ENCODE data around the gene FHOD1.

Gene FHOD1

DNA sequence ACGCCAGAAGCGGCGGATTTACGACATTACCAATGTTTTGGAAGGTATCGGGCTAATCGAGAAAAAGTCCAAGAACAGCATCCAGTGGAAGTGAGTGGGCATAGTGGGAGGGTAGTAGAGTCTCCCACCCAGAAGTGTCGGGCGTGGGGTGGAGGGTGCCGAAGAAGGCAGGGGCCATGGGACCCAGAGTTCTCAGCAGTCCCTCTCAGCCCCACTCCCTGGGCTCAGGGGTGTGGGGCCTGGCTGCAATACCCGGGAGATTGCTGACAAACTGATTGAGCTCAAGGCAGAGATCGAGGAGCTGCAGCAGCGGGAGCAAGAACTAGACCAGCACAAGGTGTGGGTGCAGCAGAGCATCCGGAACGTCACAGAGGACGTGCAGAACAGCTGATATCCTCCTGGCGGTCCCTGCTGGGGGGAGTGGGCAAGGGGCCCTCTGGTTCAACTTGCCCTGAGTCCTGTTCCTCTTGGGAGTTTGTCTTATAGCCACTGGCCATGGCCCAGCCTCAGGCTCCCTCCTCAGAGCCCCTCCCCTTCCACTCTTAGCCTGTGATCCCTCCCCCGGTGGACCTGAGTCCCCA is 54.4 kb downstream of the FHOD1 start:
- TF ChIP-seq WT1 (tag by site-specific recombination; IDR thresholded peaks at IDR 0.05) (no peak), ZBTB17 (tag by site-specific recombination; IDR thresholded peaks at IDR 0.05) (peak; percentile 82), ZNF600 (tag by site-specific recombination; IDR thresholded peaks at IDR 0.05) (0 out of 2 replicates have a peak, but pooled peaks have one; percentile 28), KLF1 (tag by site-specific recombination; IDR thresholded peaks at IDR 0.05) (no peak)
- H3K27ac ChIP-seq (ENCODE audit: extremely low read depth, low read depth, low read length): peak overlapping the region; percentile 61
- peak overlapping the region; percentile 81 for H3K4me3 ChIP-seq (ENCODE audit: low read depth, low read length)
- CTCF ChIA-PET: interaction anchor here (0.7 to 1.6 kb wide), 4 partner anchors 30 to 215 kb away, joined by 3 to 6 read pairs (median 4); no protein-coding TSS in a partner anchor
- POLR2A ChIA-PET: interaction anchor here (0.8 to 1.7 kb wide), 6 partner anchors 8 to 174 kb away, joined by 3 to 6 read pairs (median 4); partner anchors contain the start of genes MATCAP1 and TMEM208
- no peaks in the 10 kb centered on the region for H3K9me3 ChIP-seq (ENCODE audit: control insufficient read depth, insufficient read depth, low read depth, low read length)
- H3K4me1 ChIP-seq (ENCODE audit: control insufficient read depth, insufficient read depth, low read length): peaks cover 7% of the 10 kb centered on the region
- H3K36me3 ChIP-seq (ENCODE audit: control insufficient read depth in 2 of 2, insufficient read depth in 1 of 2, low read length in 2 of 2): peaks cover 7 to 51% of the 10 kb centered on the region in 2 experiments; a peak in 2 of 3 replicates

- Histone ChIP-seq H3K9me3 (ENCODE audit: control insufficient read depth, insufficient read depth, low read depth, low read length) (no peaks in the 10 kb centered on the region), H3K4me3 (ENCODE audit: low read depth, low read length) (peak within 1 kb of the TSS; percentile 81), H3K36me3 (ENCODE audit: control insufficient read depth in 2 of 2, insufficient read depth in 1 of 2, low read length in 2 of 2) (peaks cover 7 to 44% of the 10 kb centered on the region in 2 experiments; a peak in 2 of 3 replicates), H3K4me1 (ENCODE audit: control insufficient read depth, insufficient read depth, low read length) (peaks cover 7% of the 10 kb centered on the region), H3K27ac (ENCODE audit: extremely low read depth, low read depth, low read length) (peak within 1 kb of the TSS; percentile 61)
- CTCF ChIA-PET: interaction anchor here (0.7 to 1.6 kb wide), 4 partner anchors 29 to 214 kb away, joined by 3 to 6 read pairs (median 4); no protein-coding TSS in a partner anchor
- POLR2A ChIA-PET: interaction anchor here (0.8 to 1.7 kb wide), 6 partner anchors 9 to 173 kb away, joined by 3 to 6 read pairs (median 4); partner anchors contain the start of genes MATCAP1 and TMEM208
- 0 out of 2 replicates have a peak, but pooled peaks have one; percentile 23 for TF ChIP-seq ZBTB8A (tag by site-specific recombination; IDR thresholded peaks at IDR 0.05)
- TF ChIP-seq HOXA7 (CRISPR knock-in tag; IDR thresholded peaks at IDR 0.05; ENCODE audit: borderline replicate concordance): 0 out of 2 replicates have a peak, but pooled peaks have one; percentile 14
- peak; percentile 51; the same call in 1 of the 2 replicates for TF ChIP-seq YY2 (tag by site-specific recombination; IDR thresholded peaks at IDR 0.05)
- TF ChIP-seq ZNF610 (tag by site-specific recombination; IDR thresholded peaks at IDR 0.05; ENCODE audit: borderline replicate concordance): no peak
- TF ChIP-seq, protein P1, sequence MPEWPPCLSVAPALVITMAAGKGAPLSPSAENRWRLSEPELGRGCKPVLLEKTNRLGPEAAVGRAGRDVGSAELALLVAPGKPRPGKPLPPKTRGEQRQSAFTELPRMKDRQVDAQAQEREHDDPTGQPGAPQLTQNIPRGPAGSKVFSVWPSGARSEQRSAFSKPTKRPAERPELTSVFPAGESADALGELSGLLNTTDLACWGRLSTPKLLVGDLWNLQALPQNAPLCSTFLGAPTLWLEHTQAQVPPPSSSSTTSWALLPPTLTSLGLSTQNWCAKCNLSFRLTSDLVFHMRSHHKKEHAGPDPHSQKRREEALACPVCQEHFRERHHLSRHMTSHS (tag by site-specific recombination; IDR thresholded peaks at IDR 0.05): no peak
- TF ChIP-seq, protein P2, sequence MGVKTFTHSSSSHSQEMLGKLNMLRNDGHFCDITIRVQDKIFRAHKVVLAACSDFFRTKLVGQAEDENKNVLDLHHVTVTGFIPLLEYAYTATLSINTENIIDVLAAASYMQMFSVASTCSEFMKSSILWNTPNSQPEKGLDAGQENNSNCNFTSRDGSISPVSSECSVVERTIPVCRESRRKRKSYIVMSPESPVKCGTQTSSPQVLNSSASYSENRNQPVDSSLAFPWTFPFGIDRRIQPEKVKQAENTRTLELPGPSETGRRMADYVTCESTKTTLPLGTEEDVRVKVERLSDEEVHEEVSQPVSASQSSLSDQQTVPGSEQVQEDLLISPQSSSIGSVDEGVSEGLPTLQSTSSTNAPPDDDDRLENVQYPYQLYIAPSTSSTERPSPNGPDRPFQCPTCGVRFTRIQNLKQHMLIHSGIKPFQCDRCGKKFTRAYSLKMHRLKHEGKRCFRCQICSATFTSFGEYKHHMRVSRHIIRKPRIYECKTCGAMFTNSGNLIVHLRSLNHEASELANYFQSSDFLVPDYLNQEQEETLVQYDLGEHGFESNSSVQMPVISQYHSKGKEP (tag by site-specific recombination; IDR thresholded peaks at IDR 0.05): peak; percentile 4; the same call in 1 of the 2 replicates
- 0 out of 2 replicates have a peak, but pooled peaks have one; percentile 34 for TF ChIP-seq ZXDB (tag by site-specific recombination; IDR thresholded peaks at IDR 0.05)
- 0 out of 2 replicates have a peak, but pooled peaks have one; percentile 15 for TF ChIP-seq SP3 (tag by site-specific recombination; IDR thresholded peaks at IDR 0.05)
- no peak for TF ChIP-seq KLF17 (tag by site-specific recombination; IDR thresholded peaks at IDR 0.05)
- TF ChIP-seq ZBTB48 (tag by site-specific recombination; IDR thresholded peaks at IDR 0.05): peak; percentile 100
- TF ChIP-seq, protein P3, sequence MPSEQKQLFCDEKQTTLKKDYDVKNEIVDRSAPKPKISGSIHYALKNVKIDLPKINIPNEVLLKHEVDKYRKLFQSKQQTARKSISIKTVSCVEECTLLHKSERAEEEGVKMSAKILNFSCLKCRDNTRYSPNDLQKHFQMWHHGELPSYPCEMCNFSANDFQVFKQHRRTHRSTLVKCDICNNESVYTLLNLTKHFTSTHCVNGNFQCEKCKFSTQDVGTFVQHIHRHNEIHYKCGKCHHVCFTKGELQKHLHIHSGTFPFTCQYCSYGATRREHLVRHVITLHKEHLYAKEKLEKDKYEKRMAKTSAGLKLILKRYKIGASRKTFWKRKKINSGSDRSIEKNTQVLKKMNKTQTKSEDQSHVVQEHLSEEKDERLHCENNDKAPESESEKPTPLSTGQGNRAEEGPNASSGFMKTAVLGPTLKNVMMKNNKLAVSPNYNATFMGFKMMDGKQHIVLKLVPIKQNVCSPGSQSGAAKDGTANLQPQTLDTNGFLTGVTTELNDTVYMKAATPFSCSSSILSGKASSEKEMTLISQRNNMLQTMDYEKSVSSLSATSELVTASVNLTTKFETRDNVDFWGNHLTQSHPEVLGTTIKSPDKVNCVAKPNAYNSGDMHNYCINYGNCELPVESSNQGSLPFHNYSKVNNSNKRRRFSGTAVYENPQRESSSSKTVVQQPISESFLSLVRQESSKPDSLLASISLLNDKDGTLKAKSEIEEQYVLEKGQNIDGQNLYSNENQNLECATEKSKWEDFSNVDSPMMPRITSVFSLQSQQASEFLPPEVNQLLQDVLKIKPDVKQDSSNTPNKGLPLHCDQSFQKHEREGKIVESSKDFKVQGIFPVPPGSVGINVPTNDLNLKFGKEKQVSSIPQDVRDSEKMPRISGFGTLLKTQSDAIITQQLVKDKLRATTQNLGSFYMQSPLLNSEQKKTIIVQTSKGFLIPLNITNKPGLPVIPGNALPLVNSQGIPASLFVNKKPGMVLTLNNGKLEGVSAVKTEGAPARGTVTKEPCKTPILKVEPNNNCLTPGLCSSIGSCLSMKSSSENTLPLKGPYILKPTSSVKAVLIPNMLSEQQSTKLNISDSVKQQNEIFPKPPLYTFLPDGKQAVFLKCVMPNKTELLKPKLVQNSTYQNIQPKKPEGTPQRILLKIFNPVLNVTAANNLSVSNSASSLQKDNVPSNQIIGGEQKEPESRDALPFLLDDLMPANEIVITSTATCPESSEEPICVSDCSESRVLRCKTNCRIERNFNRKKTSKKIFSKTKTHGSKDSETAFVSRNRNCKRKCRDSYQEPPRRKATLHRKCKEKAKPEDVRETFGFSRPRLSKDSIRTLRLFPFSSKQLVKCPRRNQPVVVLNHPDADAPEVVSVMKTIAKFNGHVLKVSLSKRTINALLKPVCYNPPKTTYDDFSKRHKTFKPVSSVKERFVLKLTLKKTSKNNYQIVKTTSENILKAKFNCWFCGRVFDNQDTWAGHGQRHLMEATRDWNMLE (tag by site-specific recombination; conservative IDR thresholded peaks at IDR 0.05; ENCODE audit: low read depth): peak; percentile 86
- peak; percentile 41; the same call in 1 of the 2 replicates for TF ChIP-seq ZNF629 (tag by site-specific recombination; IDR thresholded peaks at IDR 0.05)
- TF ChIP-seq EGR2 (tag by site-specific recombination; IDR thresholded peaks at IDR 0.05; ENCODE audit: low read depth): 0 out of 2 replicates have a peak, but pooled peaks have one; percentile 15
- no peak for TF ChIP-seq ZNF692 (tag by site-specific recombination; IDR thresholded peaks at IDR 0.05)
- TF ChIP-seq KLF16 (tag by site-specific recombination; IDR thresholded peaks at IDR 0.05): peak; percentile 57; the same call in 1 of the 2 replicates
- TF ChIP-seq ZFHX2 (tag by site-specific recombination; conservative IDR thresholded peaks at IDR 0.05): peak; percentile 23; the same call in 1 of the 2 replicates
Measured at GRCh38 chr16:67191995-67192681, 55.1 kb downstream of the FHOD1 start, which contains the start of gene E2F4. Gene E2F4, plus strand, starts transcription at chr16:67192155. Its CDS starts 73 bp downstream, at chr16:67192228.

Measured in HEK293 (cell line).